H1 (cell line): ENCODE data around the gene DGKI. TPM values are rescaled to one million over a fixed set of nuclear protein-coding genes. Genes with fewer than 3 reads are reported as not detected.

Experiments used
- CTCF ChIA-PET: fragments of 300-600 bp; sonication (Branson Sonifier 250); formaldehyde crosslinking; loops from one replicate; lab custom pipeline; 2021; ENCODE audit not compliant: partially characterized antibody; lab: Charles Lee
- POLR2A ChIA-PET: fragments of 300-600 bp; sonication (Branson Sonifier 250); formaldehyde crosslinking; loops from one replicate; lab custom pipeline; 2021; ENCODE audit warnings: inconsistent platforms; ENCODE audit not compliant: partially characterized antibody; lab: Charles Lee
- DNase-seq, 2 experiments: peaks; one replicate each; pipeline versions ENCODE4 v3.0.0 to v3.0.0-alpha.2; 2010 to 2022; ENCODE audit warnings: low spot score in 2 of 2, low read depth in 1 of 2, mixed read lengths in 1 of 2
- FAIRE-seq: peaks from 2 replicates; lab custom pipeline; 2011; peaks lifted over from hg19 to GRCh38; lab: Jason Lieb, UNC
- H2AFZ ChIP-seq: 2 replicates; pipeline ENCODE4 v1.8.1; 2012; ENCODE audit warnings: low read length, inconsistent platforms
- H2AK5ac ChIP-seq: 2 replicates; pipeline ENCODE4 v1.6.1; 2013; ENCODE audit warnings: low read depth, low read length
- H2BK120ac ChIP-seq: replicated peaks from 2 replicates; pipeline ENCODE3; 2013; ENCODE audit warnings: low read depth, low read length, inconsistent platforms
- H2BK12ac ChIP-seq: 2 replicates; pipeline ENCODE4 v1.6.1; 2013; ENCODE audit warnings: low read depth, low read length
- H2BK15ac ChIP-seq: 2 replicates; pipeline ENCODE4 v1.6.1; 2013; ENCODE audit warnings: low read length
- H2BK20ac ChIP-seq: 2 replicates; pipeline ENCODE4 v1.6.1; 2013; ENCODE audit warnings: low read length
- H2BK5ac ChIP-seq: 2 replicates; pipeline ENCODE4 v1.6.1; 2013; ENCODE audit warnings: low read depth, low read length
- H3K14ac ChIP-seq: 2 replicates; pipeline ENCODE4 v1.6.1; 2013; ENCODE audit warnings: inconsistent platforms; ENCODE audit not compliant: insufficient read length
- H3K18ac ChIP-seq: 2 replicates; pipeline ENCODE4 v1.6.1; 2013; ENCODE audit warnings: low read length; ENCODE audit errors: extremely low read depth
- H3K23ac ChIP-seq: 2 replicates; pipeline ENCODE4 v1.6.1; 2013; ENCODE audit warnings: inconsistent platforms; ENCODE audit not compliant: insufficient read length
- H3K23me2 ChIP-seq: 2 replicates; pipeline ENCODE4 v1.6.1; 2013; ENCODE audit warnings: low read depth, low read length
- H3K27ac ChIP-seq: 2 replicates; pipeline ENCODE4 v1.6.1; 2011; ENCODE audit warnings: low read depth, low read length, inconsistent platforms
- H3K27me3 ChIP-seq, 4 experiments: replicated peaks in 1 of 4; 1 replicate in 1 of 4; 2 replicates in 3 of 4; pipeline versions ENCODE4 v1.6.1 to v1.8.1; 2011 to 2013; ENCODE audit warnings: low read length in 3 of 4, mild to moderate bottlenecking in 3 of 4, inconsistent platforms in 2 of 4, mixed read lengths in 2 of 4, moderate library complexity in 1 of 4; ENCODE audit not compliant: control insufficient read depth in 3 of 4, insufficient read depth in 3 of 4; ENCODE audit errors: extremely low read depth in 1 of 4
- H3K36me3 ChIP-seq, 4 experiments: 2 replicates each; pipeline versions ENCODE4 v1.6.1 to v1.8.1; 2011 to 2013; ENCODE audit warnings: mild to moderate bottlenecking in 4 of 4, low read length in 3 of 4, moderate library complexity in 2 of 4, control low read depth in 1 of 4, inconsistent platforms in 1 of 4; ENCODE audit not compliant: insufficient read depth in 4 of 4, control insufficient read depth in 2 of 4
- H3K4ac ChIP-seq: replicated peaks from 2 replicates; pipeline ENCODE3; 2013; ENCODE audit warnings: low read length, low read depth, mixed read lengths, inconsistent platforms; ENCODE audit not compliant: insufficient read length
- H3K4me1 ChIP-seq, 4 experiments: replicated peaks in 1 of 4; 1 replicate in 1 of 4; 2 replicates in 3 of 4; pipeline versions ENCODE4 v1.6.1 to v1.8.1; 2011 to 2013; ENCODE audit warnings: low read length in 3 of 4, inconsistent platforms in 2 of 4, mixed read lengths in 1 of 4; ENCODE audit not compliant: insufficient read depth in 4 of 4, control insufficient read depth in 3 of 4
- H3K4me2 ChIP-seq, 2 experiments: 2 replicates each; pipeline versions ENCODE4 v1.6.1 to v1.8.1; 2011 to 2013; ENCODE audit warnings: low read depth in 2 of 2, low read length in 2 of 2, control low read depth in 1 of 2, inconsistent platforms in 1 of 2, mild to moderate bottlenecking in 1 of 2; ENCODE audit not compliant: insufficient read depth in 1 of 2
- H3K4me3 ChIP-seq, 4 experiments: fragments of 200-600, 300-600 bp in 1 of 4; sonication (generic), shearing (Covaris generic), sonication (Bioruptor Twin) in 1 of 4; 2 replicates each; pipeline versions ENCODE4 v1.5.1 to v1.8.1; 2011 to 2016; ENCODE audit warnings: low read length in 4 of 4, low read depth in 3 of 4, control low read depth in 2 of 4, inconsistent platforms in 2 of 4, mild to moderate bottlenecking in 2 of 4, mixed read lengths in 1 of 4, moderate library complexity in 1 of 4; ENCODE audit not compliant: insufficient read depth in 2 of 4; ENCODE audit errors: extremely low read depth in 1 of 4
- H3K56ac ChIP-seq: replicated peaks from 2 replicates; pipeline ENCODE3; 2013; ENCODE audit warnings: low read depth, mild to moderate bottlenecking, mixed read lengths, low read length, inconsistent platforms; ENCODE audit not compliant: insufficient read length
- H3K79me1 ChIP-seq: 2 replicates; pipeline ENCODE4 v1.6.1; 2013; ENCODE audit warnings: low read depth, low read length, control low read depth
- H3K79me2 ChIP-seq, 2 experiments: 2 replicates each; pipeline versions ENCODE4 v1.6.1 to v1.8.1; 2012 to 2013; ENCODE audit warnings: low read length in 2 of 2, mild to moderate bottlenecking in 2 of 2, inconsistent platforms in 1 of 2; ENCODE audit not compliant: insufficient read depth in 2 of 2, control insufficient read depth in 1 of 2
- H3K9ac ChIP-seq, 4 experiments: replicated peaks in 1 of 4; 1 replicate in 1 of 4; 2 replicates in 3 of 4; pipeline versions ENCODE4 v1.6.1 to v1.8.1; 2011 to 2013; ENCODE audit warnings: low read depth in 3 of 4, low read length in 3 of 4, control low read depth in 2 of 4, mild to moderate bottlenecking in 2 of 4, moderate library complexity in 2 of 4, inconsistent platforms in 1 of 4; ENCODE audit errors: extremely low read depth in 1 of 4
- H3K9me3 ChIP-seq, 2 experiments: 2 replicates each; pipeline versions ENCODE4 v1.6.1 to v1.8.1; 2012 to 2013; ENCODE audit warnings: mild to moderate bottlenecking in 2 of 2, moderate library complexity in 2 of 2, control low read depth in 1 of 2, inconsistent platforms in 1 of 2, low read depth in 1 of 2, low read length in 1 of 2, mixed read lengths in 1 of 2; ENCODE audit not compliant: insufficient read depth in 2 of 2
- H4K20me1 ChIP-seq, 2 experiments: replicated peaks in 1 of 2; 2 replicates each; pipeline versions ENCODE3 to v1.8.1; 2011 to 2013; ENCODE audit warnings: inconsistent platforms in 2 of 2, low read length in 2 of 2, mild to moderate bottlenecking in 1 of 2; ENCODE audit not compliant: insufficient read depth in 2 of 2, control insufficient read depth in 1 of 2
- H4K5ac ChIP-seq: 2 replicates; pipeline ENCODE4 v1.6.1; 2013; ENCODE audit warnings: low read length, low read depth, mixed read lengths, inconsistent platforms; ENCODE audit not compliant: insufficient read length
- H4K8ac ChIP-seq: 2 replicates; pipeline ENCODE4 v1.8.0; 2013; ENCODE audit warnings: mild to moderate bottlenecking, moderate library complexity, low read length, inconsistent platforms; ENCODE audit not compliant: insufficient read depth; ENCODE audit errors: extremely low read depth
- H4K91ac ChIP-seq: replicated peaks from 2 replicates; pipeline ENCODE3; 2013; ENCODE audit warnings: low read length, mixed read lengths, inconsistent platforms; ENCODE audit not compliant: insufficient read length
- BACH1 ChIP-seq: IDR thresholded peaks from 2 replicates; pipeline ENCODE4 v1.6.1; 2012; ENCODE audit warnings: low read length, improper control_type of control experiment
- CTBP2 ChIP-seq: IDR thresholded peaks from 2 replicates; pipeline ENCODE4 v1.7.0; 2011; ENCODE audit warnings: borderline replicate concordance, mild to moderate bottlenecking, moderate library complexity, mixed read lengths, low read length; ENCODE audit not compliant: insufficient read depth, insufficient read length
- E2F6 ChIP-seq: IDR thresholded peaks from 2 replicates; pipeline ENCODE4 v1.6.1; 2012; ENCODE audit warnings: inconsistent platforms
- EP300 ChIP-seq, 2 experiments: IDR thresholded peaks; 1 replicate in 1 of 2; 2 replicates in 1 of 2; pipeline ENCODE4 v1.6.1; 2011 to 2012; ENCODE audit warnings: low read depth in 2 of 2, low read length in 2 of 2, mild to moderate bottlenecking in 2 of 2, borderline replicate concordance in 1 of 2, inconsistent platforms in 1 of 2, moderate library complexity in 1 of 2
- NANOG ChIP-seq: IDR thresholded peaks from 2 replicates; pipeline ENCODE4 v1.6.1; 2011; ENCODE audit warnings: low read length, low read depth, mild to moderate bottlenecking, inconsistent platforms; ENCODE audit not compliant: insufficient read depth, poor library complexity, severe bottlenecking
- RBBP5 ChIP-seq: IDR thresholded peaks from 2 replicates; pipeline ENCODE4 v1.7.1; 2012; ENCODE audit warnings: low read depth, mild to moderate bottlenecking, inconsistent platforms, low read length, moderate library complexity, borderline replicate concordance
- RNF2 ChIP-seq: fragments of 200-900, 300-1000 bp; sonication (generic); IDR thresholded peaks from 2 replicates; pipeline ENCODE4 v1.7.1; 2016; ENCODE audit warnings: borderline replicate concordance, low read depth, mild to moderate bottlenecking, antibody characterized with exemption, low read length; ENCODE audit not compliant: poor library complexity, severe bottlenecking; ENCODE audit errors: missing control alignments
- WGBS, 2 experiments: shearing (Covaris generic) in 1 of 2; methylation state at CpG; one replicate each; pipeline versions ENCODE4 v1.1.6 to v1.1.7; 2013 to 2015; ENCODE audit warnings: low lambda C conversion rate in 2 of 2, mixed read lengths in 2 of 2, inconsistent platforms in 1 of 2, low coverage in 1 of 2, missing lambda C conversion rate in 1 of 2; ENCODE audit not compliant: insufficient replicate concordance in 2 of 2, insufficient coverage in 1 of 2, insufficient read length in 1 of 2; ENCODE audit errors: extremely low coverage in 1 of 2, missing lambda C conversion rate in 1 of 2; 5-methylcytosine and 5-hydroxymethylcytosine counted together
- polyA plus RNA-seq, 7 experiments: library from polyadenylated mRNA; depleted of rRNA in 3 of 7; stranded (reverse) in 5 of 7; unstranded in 2 of 7; fragments of >200 nt in 5 of 7; fragments of 200-250 nt in 2 of 7; gene quantifications; 1 replicate in 5 of 7; 2 replicates in 1 of 7; 4 replicates in 1 of 7; pipeline versions ENCODE4 v1.2.1 to v1.2.3, GENCODE V29; 2011 to 2013; ENCODE audit warnings: missing spikeins in 2 of 7, mixed read lengths in 2 of 7
- total RNA-seq: library from RNA; stranded (reverse); fragmentation: NEBNext Ultra II Directional; extraction: Animal tissue kit (Norgen Biotek cat#: 25700); gene quantifications from 2 replicates; pipeline ENCODE4 v1.2.1, GENCODE V29; 2021
- TF ChIP-seq, protein P1 (sequence below): IDR thresholded peaks from 2 replicates; pipeline ENCODE4 v1.6.1; 2011; ENCODE audit warnings: low read length, improper control_type of control experiment

DGKI gene
- total and polyA plus RNA-seq, 2 of the 8 experiments (the other 6 are each of a cell fraction or from before 2014, with no cell fraction given), result 0.20 to 0.71 TPM

DNA sequence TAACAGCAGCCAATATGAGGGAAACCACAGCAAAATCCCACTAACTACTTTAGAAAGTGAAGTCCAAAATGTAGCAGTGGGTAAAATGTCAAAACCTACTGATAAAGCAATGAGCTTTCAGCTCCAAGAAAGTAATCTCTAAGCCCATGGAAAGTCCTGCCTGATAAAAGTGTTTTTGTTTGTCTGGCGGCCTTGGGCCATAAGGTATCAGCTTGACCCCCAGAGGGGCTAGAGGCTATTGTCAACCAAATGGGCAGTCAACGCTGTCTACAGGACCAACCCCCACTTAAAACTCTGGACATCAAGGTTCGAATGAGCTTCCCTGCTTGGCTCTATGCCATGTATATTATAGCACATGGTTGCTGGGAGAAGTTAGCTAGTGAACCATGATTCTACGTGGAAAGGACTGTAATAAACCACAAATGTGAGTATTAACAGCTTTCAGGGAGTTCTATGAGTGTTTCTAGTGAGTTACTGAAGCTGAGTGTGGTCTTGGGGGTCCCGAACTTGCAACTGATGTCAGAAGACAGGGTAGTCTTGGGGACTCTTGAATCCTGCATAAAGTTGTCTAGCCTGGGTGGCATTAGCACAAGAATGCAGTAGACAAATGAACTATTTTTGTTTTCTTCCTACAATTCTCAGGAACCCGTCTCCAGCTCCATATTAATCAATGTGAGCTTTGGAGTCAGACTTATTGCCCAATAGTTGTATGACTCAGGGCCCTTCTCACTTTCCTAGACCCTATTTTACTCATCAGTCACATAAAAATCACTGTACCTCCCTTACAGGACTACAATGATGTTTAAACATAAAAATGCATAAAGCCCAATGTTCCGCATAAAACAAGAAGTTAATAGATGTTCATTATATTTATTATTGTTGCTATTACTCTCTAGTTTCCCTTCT is 164.9 kb downstream of the DGKI start:
- Histone ChIP-seq H4K20me1 (no peaks in the 10 kb centered on the region), H3K23me2 (no peaks in the 10 kb centered on the region), H2BK20ac (no peak overlapping the region), H3K79me1 (no peaks in the 10 kb centered on the region), H2BK15ac (no peak overlapping the region), H2BK5ac (no peak overlapping the region), H4K91ac (no peak overlapping the region), H3K27ac (no peak overlapping the region), H3K9ac (no peak overlapping the region), H3K36me3 (no peaks in the 10 kb centered on the region), H4K5ac (no peak overlapping the region), H3K9me3 (peaks cover 0 to 3% of the 10 kb centered on the region in 2 experiments; a peak in 1 of 4 replicates), H2BK12ac (no peak overlapping the region), H3K4me2 (no peak overlapping the region), H2AFZ (no peak overlapping the region), H3K14ac (no peak overlapping the region), H2AK5ac (no peak overlapping the region), H3K4ac (no peak overlapping the region), H3K56ac (no peak overlapping the region), H2BK120ac (no peak overlapping the region), H4K8ac (no peak overlapping the region), H3K23ac (no peak overlapping the region), H3K4me1 (peaks cover 0 to 4% (median 0%) of the 10 kb centered on the region in 4 experiments; a peak in 1 of 7 replicates), H3K18ac (no peak overlapping the region), H3K79me2 (no peaks in the 10 kb centered on the region), H3K27me3 (peaks cover 0 to 3% (median under 1%) of the 10 kb centered on the region in 4 experiments; a peak in 2 of 7 replicates), H3K4me3 (no peak overlapping the region)
- DNase-seq, result no peak
- WGBS, 2 experiments, result 81% methylated on average over 7 of the region's 7 CpGs; no CpG with 5 or more reads in 1 of the 2 experiments
- POLR2A ChIA-PET, result interaction anchor here (0.8 kb wide), 1 partner anchor 134 kb away, joined by 3 read pairs; no protein-coding TSS in a partner anchor
- CTCF ChIA-PET, result interaction anchor here (0.6 to 1.6 kb wide), 5 partner anchors 9 to 124 kb away, joined by 3 to 5 read pairs (median 3); no protein-coding TSS in a partner anchor
- FAIRE-seq, result no peak
- TF ChIP-seq NANOG (no peak), E2F6 (no peak), CTBP2 (no peak), RNF2 (no peak), BACH1 (no peak), EP300 (IDR thresholded peaks at IDR 0.05; ENCODE audit: borderline replicate concordance in 1 of 2, low read depth in 2 of 2, low read length in 2 of 2) (no peak), RBBP5 (no peak)
- TF ChIP-seq, protein P1, sequence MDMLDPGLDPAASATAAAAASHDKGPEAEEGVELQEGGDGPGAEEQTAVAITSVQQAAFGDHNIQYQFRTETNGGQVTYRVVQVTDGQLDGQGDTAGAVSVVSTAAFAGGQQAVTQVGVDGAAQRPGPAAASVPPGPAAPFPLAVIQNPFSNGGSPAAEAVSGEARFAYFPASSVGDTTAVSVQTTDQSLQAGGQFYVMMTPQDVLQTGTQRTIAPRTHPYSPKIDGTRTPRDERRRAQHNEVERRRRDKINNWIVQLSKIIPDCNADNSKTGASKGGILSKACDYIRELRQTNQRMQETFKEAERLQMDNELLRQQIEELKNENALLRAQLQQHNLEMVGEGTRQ, result no peak
